Stimulated activated CD4-positive, alpha-beta T cell treated with anti-CD3 and anti-CD28 coated beads, Interleukin-15, amount 100 ng/mL, for 24 hours (primary cell): ENCODE measurements around the gene SMIM43.
"Not testable (repeated sequence)": the region's sequence is repeated elsewhere in the genome, so short reads cannot be mapped to it uniquely, and the experiment has no call there.

Experiments
- DNase-seq: peaks from one replicate; pipeline ENCODE4 v3.0.0-alpha.2; 2020

SMIM43 gene

DNA sequence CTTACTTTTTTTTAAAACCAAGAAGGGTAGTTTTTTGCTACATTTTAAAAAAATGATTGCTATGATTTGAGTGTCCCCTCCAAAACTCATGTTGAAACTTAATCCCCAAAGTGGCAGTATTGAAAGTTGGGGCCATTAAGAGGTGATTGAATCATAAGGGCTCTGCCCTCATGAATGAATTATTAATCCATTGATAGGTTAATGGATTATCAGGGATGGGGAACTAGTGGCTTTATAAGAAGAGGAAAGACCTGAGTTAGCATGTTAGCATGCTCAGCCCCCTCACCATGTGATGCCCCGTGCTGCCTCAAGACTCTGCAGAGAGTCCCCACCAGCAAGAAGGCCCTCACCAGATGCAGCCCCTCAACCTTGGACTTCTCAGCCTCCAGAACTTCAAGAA is 31.0 kb downstream of the SMIM43 start:
- DNase-seq, result no peak

DNA sequence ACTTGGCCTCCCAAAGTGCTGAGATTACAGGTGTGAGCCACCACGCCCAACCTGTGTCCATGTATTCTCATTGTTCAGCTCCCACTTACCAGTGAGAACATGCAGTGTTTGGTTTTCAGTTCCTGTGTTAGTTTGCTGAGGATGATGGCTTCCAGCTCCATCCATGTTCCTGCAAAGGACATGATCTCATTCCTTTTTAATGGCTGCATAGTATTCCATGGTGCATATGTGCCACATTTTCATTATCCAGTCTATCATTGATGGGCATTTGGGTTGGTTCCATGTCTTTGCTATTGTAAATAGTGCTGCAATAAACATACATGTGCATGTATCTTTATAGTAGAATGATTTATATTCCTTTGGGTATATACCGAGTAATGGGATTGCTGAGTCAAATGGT is 35.2 kb downstream of the SMIM43 start:
- DNase-seq, result not testable (repeated sequence)

DNA sequence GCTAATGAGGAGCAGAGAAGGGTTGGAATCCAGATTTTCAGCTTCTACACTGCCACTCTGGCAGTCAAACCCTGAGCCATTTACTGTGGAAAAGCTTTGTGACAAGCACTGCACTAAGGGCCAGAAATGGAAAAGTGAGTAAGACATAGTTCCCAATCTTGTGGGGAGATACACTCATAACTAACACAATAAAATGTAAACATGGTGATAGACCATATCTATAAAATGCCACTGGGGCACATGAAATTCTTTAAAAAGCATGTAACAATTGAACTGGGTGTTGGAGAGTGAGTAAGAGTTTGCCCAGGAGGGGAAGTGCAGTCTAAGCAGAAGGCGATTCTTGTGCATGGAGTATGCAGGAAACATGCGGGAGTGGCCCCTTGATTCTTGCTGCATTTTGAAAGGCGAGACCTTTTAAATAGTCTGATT is 36.2 kb downstream of the SMIM43 start:
- DNase-seq, result no peak

DNA sequence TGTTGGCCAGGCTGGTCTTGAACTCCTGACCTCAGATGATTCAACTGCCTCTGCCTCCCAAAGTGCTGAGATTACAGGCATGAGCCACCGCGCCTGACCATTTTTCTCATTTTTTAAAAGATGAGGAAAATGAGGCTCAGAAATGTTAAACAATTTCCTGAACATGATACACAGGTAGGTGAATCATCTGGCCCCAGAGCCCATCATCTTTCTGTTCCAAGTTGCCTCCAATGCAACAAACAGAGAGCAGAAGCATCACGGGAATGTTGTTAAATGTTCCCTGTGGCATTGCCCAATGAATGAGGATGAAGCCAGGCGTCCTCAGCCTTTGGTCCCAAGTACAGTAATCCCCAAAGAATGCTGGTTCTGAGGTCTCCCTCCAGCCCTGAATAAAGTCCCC is 36.9 kb downstream of the SMIM43 start:
- DNase-seq, result no peak

DNA sequence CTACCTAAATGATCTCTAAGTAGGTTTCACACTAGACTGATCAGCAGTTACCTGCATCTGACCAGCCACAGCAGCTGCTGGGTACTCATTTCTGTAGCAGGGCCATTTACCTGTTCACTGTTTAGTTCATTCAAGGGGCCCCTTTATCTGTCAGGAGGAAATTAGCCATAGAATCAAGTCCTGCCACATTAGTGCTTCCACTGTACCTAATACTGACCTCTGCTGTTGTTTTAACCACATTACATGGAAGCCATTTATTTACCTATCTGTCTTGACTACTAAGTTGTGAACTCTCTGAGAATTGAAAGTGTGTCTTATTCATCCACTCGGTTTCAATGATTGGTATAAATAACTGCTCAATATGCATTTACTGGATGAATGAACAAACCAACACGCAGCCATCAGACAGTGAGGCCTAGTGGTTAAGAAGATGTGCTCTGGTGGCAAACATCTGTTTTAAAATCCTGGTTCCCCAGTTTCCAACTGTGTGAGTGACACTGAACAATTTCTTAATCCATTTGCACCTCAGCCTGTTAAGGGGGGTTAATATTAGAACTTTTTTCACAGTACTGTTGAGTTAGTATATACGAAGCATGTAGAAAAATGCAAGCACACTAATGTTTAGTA is 38.2 kb downstream of the SMIM43 start:
- peak; percentile 19 for DNase-seq

DNA sequence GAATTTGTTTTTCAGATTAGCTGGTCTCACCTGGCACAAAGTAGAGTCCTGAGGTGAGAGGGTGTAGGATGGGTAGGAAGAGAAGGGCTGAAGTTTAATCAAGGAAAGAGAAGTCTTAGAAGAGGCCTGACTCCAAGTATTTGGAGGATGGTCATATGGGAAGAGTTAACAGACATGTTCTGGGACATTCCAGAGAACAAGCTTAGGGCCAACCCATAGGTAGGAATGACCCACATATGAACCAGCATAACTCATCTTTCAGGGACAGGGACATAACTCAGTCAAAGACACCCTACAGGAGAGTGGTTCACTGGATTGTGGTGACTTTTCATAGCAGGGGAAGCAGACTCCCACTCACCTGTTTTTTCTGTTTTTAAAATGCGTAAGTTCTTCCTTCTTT is 40.3 kb downstream of the SMIM43 start:
- DNase-seq, result no peak

DNA sequence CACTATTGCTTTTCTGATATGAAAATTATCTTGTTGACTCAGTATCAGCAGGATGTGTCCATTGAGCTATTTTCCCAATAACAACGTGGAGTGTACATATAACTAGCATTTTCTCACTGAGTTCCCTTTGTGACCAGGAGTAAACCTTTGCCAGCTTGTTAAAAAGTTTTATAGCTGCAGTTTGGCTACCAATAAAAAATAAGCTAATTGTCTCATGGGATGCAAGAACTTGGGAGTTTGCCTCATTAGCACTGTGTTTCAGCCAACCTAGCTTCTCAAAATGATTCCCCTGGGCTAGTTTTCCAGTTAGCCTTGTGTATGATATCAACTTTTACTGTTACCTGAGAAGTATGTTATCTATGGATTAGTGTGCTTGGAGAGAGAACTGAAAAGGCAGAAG is 43.3 kb downstream of the SMIM43 start:
- DNase-seq, result no peak

DNA sequence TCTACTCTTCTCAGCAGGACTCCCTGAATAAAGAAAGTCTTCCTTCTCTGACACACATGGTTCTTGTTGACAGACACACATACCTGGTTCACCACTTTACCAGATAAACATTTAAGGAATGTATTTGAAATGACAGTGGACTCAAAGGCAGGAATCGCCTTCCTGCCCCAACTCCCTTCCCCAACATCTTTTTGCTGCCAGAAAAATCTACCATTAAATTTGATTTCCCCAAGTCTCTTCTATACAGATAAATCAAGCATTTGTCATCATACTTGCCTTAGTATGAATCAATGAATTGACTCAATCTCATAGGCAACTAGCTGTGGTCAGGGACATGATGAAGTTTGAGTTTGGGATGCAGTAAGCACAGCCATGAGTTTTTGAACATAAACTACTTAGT is 44.9 kb downstream of the SMIM43 start:
- DNase-seq, result no peak

DNA sequence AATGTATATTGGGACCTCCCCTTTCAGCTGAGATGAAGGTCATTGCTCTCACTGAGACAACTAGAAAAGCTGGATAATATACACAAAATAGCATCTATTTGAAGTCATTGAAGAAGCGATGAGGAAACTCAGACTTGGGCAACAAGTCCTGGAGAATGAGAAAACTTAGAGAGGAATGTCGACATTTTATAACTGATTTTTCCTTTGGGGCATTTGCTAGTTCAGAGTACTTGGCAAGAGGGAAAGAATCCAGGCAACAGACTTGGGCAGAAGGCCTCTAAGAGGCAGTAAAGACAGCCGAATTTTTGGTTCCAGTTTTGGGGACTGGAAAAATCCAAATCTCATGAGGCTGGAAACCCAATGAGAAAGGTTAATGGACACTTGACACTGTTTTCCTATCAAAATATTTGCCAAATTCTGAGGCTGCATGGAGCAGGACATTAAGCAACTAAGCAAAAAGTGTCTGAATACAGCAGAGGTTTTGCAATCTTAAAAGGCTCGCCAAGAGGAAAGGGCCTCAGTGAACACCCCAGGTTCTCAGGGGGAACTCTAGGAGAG is 47.2 kb downstream of the SMIM43 start:
- DNase-seq, result no peak

DNA sequence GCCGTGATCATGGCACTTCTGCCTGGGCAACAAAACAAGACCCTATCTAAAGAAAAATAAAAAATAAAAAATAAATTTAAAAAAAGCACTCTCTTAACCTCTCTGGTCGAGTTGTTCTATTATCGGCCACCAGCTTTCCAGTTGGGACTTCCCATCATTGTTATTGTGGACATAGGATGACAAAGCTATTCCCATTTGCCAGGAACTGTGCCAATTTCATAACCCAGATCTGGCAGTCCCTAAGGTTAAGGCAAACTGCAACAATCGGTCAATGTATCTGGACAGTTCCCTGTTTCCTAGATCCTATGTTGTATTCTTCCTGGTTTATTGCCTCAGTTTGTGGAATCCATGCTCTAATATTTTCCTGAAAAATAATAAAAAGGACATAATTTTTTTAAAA is 50.4 kb downstream of the SMIM43 start:
- no peak for DNase-seq

DNA sequence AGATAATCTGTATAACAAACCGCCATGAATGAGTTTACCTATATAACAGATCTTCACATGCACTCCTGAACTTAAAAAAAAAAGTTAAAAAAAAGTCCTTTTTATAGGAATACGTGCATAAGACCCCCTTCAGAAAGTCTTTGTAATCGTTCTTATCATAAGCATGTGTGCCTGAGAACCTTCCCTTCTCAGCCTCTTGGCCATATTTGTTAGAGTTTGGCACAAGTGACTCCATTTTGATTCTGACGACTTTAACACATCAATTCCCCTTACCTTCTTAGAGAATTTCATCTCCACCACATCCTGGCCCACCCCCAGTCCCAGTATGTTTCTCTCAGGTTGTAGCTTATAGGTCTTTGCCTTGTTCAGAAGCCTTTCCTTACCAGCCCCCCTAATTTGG is 52.2 kb downstream of the SMIM43 start:
- DNase-seq, result no peak

DNA sequence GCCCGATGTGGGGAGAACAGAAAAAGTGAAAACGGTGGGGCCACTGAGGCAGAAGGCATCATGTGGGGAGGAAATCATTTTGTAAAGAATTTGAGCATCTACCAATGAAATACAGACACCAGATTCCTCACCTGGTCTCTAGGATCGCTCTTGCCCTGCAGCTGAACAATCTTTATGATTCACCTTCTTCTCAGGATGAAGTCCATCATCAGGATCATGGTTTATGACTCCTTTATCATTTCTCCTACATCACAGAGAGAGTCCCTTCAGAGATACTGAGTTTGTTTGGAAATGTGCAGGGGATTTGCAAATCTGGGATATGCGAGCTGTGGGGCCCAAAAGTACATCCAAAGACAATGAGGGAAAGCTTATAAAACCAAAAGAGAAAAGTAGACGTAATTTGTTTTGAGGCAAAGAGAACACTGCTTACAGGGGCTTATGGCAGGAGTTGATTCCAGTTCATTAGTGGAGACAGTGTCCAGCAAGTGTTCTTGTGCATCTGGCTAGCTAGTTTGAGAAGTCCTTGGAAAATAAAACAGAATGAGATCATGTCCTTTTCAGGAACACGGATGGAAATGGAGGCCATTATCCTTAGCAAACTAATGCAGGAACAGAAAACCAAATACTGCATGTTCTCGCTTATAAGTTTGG is 52.8 kb downstream of the SMIM43 start:
- DNase-seq, result no peak

DNA sequence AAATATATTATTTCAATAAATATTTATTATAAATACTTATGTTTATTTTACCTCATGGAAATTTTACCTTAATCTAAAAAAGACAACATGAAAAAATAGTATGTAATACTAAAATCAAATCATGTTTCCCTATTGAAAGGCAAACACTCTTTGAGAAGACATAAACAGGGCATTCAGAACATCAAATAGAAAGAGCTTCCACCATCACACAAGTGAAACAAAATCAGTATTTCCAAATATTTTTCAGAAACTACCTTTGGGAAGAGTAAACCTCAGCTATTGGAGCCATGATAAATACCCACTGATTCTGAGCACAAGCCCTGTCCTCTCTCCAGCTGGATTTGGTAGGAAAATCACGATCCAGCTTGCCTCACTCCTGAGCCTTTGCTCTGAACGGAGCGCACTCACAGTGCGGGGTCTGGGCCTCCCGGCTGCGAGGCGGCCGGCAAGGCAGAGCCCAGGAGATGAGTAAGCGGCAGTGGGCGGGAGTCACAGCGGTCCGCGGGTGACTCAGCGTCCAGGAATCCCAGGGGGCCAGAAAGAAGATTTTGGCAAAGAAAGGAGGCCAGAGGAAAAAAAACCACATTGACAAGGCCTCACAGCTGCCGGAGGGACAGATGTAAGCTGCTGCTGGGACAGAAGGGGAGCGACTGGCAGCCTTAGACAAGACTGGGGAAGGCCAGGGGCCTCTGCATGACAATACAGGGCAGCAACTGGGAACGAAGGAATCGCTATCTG is 53.5 kb downstream of the SMIM43 start:
- DNase-seq, result peak; percentile 68

DNA sequence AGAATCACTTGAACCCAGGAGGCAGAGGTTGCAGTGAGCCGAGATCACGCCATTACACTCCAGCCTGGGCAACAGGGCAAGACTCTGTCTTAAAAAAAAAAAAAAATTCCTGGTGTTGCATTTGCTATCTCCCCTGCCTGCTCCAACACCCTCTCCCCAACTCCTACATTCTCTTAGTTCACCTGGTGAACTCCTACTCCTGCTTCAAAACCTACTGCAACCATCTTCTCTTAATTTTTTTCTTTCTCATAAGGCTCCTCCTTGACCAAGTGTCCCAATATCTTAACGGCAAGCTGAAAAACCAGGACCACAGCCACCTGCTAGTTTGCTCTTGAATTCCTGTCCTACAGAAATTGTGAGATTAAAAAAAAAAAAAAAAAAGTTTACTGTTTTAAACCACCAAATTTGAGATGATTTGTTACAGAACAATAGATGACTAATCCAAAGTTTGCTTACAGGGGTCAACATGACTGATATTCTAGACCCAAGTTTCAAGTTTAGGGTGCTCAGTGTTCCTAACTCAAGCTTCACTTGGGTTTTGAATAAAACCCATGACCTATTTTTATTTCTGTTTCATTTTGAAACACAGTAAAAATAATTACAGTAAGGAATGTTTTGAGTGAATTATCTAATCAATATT is 55.1 kb downstream of the SMIM43 start:
- DNase-seq, result no peak
